Bronchial epithelial cell (primary cell): ENCODE results near the gene NUDT22. TPM values are rescaled to one million over a fixed set of nuclear protein-coding genes. Genes with fewer than 3 reads are reported as not detected.

ENCODE experiments used
- DNase-seq: peaks from one replicate; pipeline ENCODE4 v3.0.0-alpha.2; 2010; ENCODE audit warnings: low read depth
- FAIRE-seq: peaks from 2 replicates; lab custom pipeline; 2011; peaks lifted over from hg19 to GRCh38; lab: Jason Lieb, UNC
- H3K27me3 ChIP-seq: 2 replicates; pipeline ENCODE4 v1.5.1; 2011; ENCODE audit warnings: low read length; ENCODE audit not compliant: control insufficient read depth, insufficient read depth
- H3K36me3 ChIP-seq: 2 replicates; pipeline ENCODE4 v1.5.1; 2011; ENCODE audit warnings: low read length; ENCODE audit not compliant: control insufficient read depth, insufficient read depth
- H3K4me3 ChIP-seq: 2 replicates; pipeline ENCODE4 v1.5.1; 2011; ENCODE audit warnings: mild to moderate bottlenecking, low read depth, low read length, control low read depth
- total RNA-seq: library from RNA; depleted of rRNA; stranded (reverse); fragments of >200 nt; gene quantifications from 2 replicates; pipeline ENCODE4 v1.2.1, GENCODE V29; 2014
- TF ChIP-seq, protein P1 (sequence below): IDR thresholded peaks from 2 replicates; pipeline ENCODE4 v1.5.1; 2011; ENCODE audit warnings: mild to moderate bottlenecking, moderate library complexity, low read length, control low read depth, inconsistent platforms; ENCODE audit not compliant: insufficient read depth, severe bottlenecking

Gene NUDT22
- total RNA-seq, 1 donor from 2014 or later = 57.9 TPM

DNA sequence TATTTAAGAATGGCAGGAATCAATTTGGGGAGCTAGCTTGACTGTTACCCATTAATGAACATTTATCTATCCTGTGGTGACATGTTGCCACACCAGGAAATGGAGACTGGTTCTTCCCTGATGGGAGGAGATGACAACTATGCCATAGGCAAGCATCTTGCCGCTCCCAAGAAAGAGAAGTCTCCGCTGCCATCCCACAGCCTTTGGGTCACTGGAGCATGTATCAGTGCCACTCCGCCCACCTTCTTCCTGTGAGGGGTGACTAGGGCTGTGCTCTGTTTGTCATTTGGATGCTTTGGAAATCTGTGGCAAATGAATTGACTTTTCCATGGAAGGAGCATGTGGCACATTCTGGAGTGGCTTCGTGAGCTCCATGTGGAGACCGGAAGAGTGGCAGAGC is 33.6 kb upstream of the NUDT22 start:
- DNase-seq (no peak), FAIRE-seq (no peak)
- TF ChIP-seq, protein P1, sequence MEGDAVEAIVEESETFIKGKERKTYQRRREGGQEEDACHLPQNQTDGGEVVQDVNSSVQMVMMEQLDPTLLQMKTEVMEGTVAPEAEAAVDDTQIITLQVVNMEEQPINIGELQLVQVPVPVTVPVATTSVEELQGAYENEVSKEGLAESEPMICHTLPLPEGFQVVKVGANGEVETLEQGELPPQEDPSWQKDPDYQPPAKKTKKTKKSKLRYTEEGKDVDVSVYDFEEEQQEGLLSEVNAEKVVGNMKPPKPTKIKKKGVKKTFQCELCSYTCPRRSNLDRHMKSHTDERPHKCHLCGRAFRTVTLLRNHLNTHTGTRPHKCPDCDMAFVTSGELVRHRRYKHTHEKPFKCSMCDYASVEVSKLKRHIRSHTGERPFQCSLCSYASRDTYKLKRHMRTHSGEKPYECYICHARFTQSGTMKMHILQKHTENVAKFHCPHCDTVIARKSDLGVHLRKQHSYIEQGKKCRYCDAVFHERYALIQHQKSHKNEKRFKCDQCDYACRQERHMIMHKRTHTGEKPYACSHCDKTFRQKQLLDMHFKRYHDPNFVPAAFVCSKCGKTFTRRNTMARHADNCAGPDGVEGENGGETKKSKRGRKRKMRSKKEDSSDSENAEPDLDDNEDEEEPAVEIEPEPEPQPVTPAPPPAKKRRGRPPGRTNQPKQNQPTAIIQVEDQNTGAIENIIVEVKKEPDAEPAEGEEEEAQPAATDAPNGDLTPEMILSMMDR = no peak
- H3K4me3 ChIP-seq = no peak overlapping the region
- H3K27me3 ChIP-seq = no peaks in the 10 kb centered on the region
- H3K36me3 ChIP-seq = peaks cover 40% of the 10 kb centered on the region

- H3K27me3 ChIP-seq = no peaks in the 10 kb centered on the region
- TF ChIP-seq, protein P1 = no peak
- DNase-seq = no peak
- H3K36me3 ChIP-seq = peaks cover 50% of the 10 kb centered on the region
- FAIRE-seq = peak; percentile 32
- H3K4me3 ChIP-seq = no peak overlapping the region
Measured at GRCh38 chr11:64196626-64197025, 29.4 kb upstream of the NUDT22 start.

GRCh38 chr11:64198511-64198910 is 27.6 kb upstream of the NUDT22 start:
- Histone ChIP-seq H3K36me3 (peaks cover 54% of the 10 kb centered on the region), H3K27me3 (no peaks in the 10 kb centered on the region), H3K4me3 (no peak overlapping the region)
- FAIRE-seq = no peak
- TF ChIP-seq, protein P1 = no peak
- no peak for DNase-seq

DNA sequence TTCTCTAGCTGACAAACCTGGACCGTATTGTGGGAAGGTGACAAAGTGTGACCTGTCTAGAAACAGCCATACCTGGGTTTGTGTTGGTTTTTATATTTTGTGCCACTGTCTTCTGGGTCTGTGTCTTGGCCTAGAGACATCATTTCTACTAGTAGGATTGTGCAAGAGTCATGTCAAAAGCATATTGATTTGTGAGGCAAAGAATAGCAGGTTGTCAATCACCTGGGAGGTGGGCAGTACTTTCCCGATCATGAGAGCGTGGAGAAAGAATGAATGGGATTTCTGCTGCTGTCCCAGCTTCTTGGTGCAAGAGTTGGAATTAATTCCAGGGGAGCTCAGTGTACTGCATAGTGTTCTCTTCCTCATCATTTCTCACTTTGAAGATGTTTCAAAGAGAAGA is 24.5 kb upstream of the NUDT22 start:
- H3K27me3 ChIP-seq = no peaks in the 10 kb centered on the region
- no peak for DNase-seq
- H3K36me3 ChIP-seq = peaks cover 46% of the 10 kb centered on the region
- no peak overlapping the region for H3K4me3 ChIP-seq
- FAIRE-seq = no peak
- TF ChIP-seq, protein P1 = no peak

DNA sequence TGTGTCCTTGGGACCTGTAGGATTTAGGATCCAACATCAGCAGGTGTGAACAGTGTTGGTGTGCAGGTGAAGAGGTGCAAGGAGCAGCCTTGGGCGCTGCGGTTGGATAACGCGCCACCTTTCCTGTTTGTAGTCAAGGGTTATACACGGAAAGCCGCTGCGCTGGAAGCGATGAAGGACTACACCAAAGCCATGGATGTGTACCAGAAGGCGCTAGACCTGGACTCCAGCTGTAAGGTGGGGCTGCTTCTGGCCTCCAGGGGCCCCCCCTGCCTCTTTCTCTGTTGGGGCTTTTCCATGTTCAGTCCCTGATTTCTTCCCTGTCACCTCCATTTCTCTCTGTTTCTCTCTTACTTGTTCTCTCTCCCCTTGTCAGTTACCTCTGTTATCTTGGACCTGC is 23.1 kb upstream of the NUDT22 start:
- Histone ChIP-seq H3K4me3 (no peak overlapping the region), H3K36me3 (peaks cover 43% of the 10 kb centered on the region), H3K27me3 (no peaks in the 10 kb centered on the region)
- no peak for FAIRE-seq
- no peak for DNase-seq
- TF ChIP-seq, protein P1 = no peak

DNA sequence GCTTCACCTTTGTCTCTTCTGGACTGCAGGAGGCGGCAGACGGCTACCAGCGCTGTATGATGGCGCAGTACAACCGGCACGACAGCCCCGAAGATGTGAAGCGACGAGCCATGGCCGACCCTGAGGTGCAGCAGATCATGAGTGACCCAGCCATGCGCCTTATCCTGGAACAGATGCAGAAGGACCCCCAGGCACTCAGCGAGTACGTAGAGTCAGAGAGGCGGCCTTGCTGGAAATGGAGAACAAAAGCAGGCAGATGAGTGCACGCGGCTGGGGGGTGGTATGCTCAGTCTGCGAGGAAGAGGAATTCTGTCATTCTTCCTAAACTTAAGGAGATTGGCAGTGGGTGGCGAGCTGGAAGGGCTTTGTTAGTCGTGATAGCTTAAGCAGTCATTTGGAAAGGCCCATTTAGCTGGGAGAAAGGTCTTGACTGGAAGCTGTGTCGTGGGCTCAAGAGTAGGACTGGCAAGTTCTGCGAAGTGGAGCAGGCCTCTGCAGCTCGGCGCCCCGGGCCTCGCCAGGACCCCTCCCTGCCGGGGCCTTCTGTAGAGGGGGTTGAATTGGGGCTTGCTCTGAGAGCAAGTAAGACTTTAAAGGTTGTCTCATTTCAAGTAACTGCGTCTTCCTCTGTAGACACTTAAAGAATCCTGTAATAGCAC is 22.5 kb upstream of the NUDT22 start:
- TF ChIP-seq, protein P1 = no peak
- H3K27me3 ChIP-seq = no peaks in the 10 kb centered on the region
- peaks cover 40% of the 10 kb centered on the region for H3K36me3 ChIP-seq
- FAIRE-seq (no peak), DNase-seq (no peak)
- H3K4me3 ChIP-seq = no peak overlapping the region
